Vagina (tissue), 2 donors: ENCODE data around the gene OR9G4.

Experiments
- POLR2A ChIP-seq, 2 donors: fragments of 450-650 bp; IDR thresholded peaks; one replicate each; pipeline ENCODE4 v1.6.1; 2017; ENCODE audit warnings: antibody characterized with exemption in 2 of 2, mild to moderate bottlenecking in 2 of 2, moderate library complexity in 2 of 2
- TF ChIP-seq, protein P1 (sequence below), 3 experiments: fragments of 450-650 bp in 2 of 3; fragments of 200-600 bp in 1 of 3; sonication (generic) in 1 of 3; IDR thresholded peaks; one replicate each; pipeline ENCODE4 v1.5.1; 2017 to 2019; ENCODE audit warnings: antibody characterized with exemption in 3 of 3, mild to moderate bottlenecking in 2 of 3, moderate library complexity in 2 of 3

DNA sequence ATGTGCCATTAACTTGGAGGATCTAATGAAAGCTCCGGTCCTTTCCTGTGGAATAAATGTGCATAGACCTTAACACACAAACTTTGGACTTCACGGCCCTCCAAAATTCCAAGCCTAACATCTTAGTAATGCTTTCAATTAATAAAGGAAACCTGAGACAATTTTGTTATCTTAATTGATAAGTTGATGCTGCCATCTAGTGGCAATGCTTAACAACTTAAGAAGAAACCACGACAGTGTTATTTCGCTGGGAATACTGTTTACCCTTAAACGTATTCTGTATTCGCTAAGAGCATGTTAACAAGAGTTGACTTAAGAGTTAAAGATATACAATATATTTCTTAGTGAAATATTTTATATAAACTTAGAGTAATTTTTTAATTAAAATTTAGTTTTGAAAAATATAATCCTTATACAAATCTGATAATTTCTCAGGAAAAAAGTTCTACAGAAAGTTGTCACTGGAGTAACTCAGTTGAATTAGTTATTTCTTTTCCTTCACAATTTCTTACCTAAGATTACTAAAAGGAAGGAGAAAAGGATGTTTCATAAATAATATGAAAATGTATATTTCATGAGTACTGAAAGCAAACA is 35.0 kb upstream of the OR9G4 start:
- TF ChIP-seq, protein P1, sequence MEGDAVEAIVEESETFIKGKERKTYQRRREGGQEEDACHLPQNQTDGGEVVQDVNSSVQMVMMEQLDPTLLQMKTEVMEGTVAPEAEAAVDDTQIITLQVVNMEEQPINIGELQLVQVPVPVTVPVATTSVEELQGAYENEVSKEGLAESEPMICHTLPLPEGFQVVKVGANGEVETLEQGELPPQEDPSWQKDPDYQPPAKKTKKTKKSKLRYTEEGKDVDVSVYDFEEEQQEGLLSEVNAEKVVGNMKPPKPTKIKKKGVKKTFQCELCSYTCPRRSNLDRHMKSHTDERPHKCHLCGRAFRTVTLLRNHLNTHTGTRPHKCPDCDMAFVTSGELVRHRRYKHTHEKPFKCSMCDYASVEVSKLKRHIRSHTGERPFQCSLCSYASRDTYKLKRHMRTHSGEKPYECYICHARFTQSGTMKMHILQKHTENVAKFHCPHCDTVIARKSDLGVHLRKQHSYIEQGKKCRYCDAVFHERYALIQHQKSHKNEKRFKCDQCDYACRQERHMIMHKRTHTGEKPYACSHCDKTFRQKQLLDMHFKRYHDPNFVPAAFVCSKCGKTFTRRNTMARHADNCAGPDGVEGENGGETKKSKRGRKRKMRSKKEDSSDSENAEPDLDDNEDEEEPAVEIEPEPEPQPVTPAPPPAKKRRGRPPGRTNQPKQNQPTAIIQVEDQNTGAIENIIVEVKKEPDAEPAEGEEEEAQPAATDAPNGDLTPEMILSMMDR (IDR thresholded peaks at IDR 0.05): peak in 1 of 3 experiments; percentile 38
- TF ChIP-seq POLR2A (IDR thresholded peaks at IDR 0.05): no peak
